Measurements from ENCODE around the gene SH3BP4.

- no peak for TF ChIP-seq EZH2 (IDR thresholded peaks at IDR 0.05)
- TF ChIP-seq POLR2AphosphoS5 (IDR thresholded peaks at IDR 0.05; ENCODE audit: borderline replicate concordance, low read depth, low read length): no peak
These were observed 140.8 kb downstream of the SH3BP4 start for GRCh38 chr2:235092433-235093223.
